HK-2 (cell line): ENCODE results near the gene MYT1.
"Not testable (repeated sequence)": the region's sequence is repeated elsewhere in the genome, so short reads cannot be mapped to it uniquely, and the experiment has no call there.

ENCODE experiments used
- DNase-seq: peaks from one replicate; pipeline ENCODE4 v3.0.0-alpha.2; 2018; ENCODE audit not compliant: unreplicated experiment

Gene MYT1

DNA sequence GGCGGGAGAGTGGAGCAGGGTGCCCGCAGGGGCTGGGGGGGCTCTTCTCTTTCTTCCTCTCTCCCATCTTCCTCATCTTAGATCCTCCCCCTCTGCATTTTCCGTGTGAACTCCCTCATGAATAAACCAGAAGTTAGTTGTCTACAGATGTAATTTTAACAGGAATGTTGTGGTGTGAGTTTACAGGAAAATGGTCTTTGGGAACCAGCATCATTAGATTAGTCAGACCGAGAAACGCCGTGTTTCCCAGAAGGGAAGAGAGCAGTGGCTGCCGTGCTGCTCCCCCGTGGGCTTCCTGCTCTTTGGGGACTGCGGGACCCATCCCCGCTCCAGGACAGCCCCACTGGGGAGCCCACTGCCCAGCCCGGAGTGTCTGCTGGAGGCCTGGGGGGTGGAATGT is 3.4 kb downstream of the MYT1 start:
- DNase-seq = no peak

DNA sequence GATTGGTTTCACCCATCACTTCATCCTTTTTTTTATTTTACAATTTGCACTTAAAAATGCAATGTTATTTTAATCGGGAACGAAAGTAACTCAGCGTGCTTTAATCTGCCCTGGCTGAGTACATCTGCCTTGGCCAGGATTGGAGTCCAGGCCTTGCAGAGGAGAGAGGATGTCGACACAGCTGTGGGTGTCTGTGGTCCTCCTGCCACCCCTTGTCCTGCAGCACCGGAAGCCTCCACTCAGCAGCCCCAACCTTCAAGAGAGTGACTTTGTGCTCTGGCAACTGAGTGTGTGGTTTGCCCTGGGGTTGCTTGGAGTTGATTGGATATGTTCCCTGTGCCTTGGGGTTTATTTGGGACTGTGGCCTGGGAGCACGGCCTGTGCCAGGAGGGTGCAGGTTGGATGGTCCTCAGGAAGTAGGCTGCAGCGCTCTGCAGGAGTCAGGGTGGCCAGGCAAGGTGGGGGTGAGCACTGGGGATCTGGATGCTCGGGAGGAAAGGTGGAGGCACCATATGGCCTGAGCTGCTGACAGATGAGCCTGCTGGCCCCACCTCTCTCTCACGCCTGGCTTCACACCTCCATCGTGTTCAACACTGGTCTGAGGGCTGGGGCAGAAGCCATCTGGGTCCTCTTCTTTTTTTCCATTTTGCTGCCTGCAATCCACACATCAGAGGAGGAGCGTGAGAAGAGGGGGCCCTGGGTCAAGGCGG is 4.3 kb downstream of the MYT1 start:
- no peak for DNase-seq

DNA sequence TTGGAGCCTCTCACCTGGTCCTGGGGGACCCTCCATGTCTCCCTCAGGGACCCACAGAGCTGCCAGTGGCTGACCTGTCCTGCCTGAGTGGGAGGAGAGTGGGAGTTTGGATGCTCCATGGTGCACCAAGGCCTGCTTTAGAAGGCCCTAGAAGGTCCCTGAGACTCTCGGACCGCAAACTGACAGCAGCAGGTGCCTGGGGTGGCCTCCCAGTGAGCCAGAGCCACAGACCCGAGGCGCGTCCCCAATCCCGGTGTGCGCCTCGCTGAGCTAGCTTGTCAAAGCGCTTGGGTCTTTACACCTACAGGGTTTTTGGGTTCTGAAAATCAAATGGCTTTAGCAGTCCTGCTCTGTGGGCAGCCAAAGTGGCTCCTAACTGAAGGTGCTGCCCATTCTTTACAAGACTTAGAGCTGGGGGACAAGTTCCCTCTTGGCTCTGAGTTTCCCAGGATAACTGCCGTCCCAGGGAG is 4.9 kb downstream of the MYT1 start:
- no peak for DNase-seq

DNA sequence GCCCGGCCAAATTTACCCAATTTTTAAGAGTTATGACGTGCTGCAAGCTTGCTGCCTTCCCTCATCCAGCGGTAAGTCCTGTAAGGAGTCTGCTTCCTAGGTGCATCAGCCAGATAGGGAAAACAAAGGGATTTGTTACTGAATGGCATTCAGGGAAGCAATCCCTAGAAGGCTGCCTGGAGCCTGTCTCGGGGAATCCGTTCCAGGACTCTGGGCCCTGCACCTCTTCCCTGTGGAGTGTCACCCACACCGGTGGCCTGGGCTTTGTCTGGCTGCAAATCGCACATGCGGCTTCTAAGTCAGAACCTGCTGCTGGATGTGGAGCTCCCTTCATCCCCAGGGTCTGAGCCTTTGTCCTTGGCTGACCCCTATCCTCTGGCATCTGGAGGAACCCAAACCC is 7.0 kb downstream of the MYT1 start:
- DNase-seq = no peak

DNA sequence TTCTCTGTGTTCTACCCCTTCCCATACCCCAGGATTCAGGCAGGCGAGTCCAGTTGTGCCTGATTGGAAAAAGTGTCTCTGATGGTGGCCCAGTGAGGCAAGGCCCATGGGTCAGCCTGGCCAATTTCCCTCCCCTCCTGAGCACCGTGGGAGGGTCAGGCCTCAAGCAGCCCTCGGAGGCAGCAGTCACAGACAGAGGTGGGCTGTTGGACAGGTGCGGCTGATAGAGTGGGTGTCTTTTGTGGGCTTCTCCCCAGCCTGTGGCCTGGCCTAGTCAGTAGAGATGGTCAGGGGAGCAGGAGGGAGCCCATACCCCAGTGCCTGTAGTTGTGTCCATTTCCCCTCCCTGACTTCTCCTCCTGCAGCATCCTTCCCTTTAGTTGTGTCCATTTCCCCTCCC is 8.9 kb downstream of the MYT1 start:
- DNase-seq = no peak

DNA sequence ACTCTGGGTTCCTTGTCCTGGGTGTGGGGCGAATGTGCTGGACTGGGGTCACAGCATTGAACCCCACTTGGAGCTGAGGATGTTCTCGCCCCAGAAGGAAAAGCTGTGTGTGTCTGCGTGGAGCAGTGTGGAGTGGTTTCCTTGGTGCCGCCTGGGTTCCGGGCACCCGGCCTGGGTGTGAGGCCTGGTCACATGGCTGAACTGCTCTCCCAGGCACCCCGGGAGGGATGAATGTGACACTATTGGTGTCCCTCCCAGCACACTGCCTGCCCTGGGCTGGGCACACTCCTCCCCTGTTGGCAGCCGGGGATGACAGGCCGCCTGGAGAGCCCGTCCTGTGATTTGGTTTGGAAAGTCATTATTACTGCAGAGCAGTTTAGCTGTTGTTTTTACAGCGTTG is 12.3 kb downstream of the MYT1 start:
- no peak for DNase-seq

DNA sequence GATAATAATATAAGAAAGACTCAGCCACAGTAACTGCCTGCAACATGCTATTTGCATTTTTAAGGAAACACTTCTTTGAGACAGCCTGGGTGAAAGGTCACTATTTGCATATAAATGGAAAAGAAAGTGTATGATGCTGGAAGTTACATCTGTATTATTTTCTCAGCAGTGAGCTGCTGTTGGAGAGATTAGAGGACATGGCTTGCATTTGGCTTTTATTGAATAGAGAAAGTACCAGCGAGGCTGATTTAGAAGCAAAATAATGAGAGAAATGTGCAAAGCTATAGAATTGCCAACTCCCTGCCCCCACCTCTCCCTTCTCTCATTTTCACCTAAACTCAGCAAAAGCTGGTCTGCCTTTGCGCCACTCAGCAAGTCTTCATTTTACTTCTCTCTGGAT is 12.7 kb downstream of the MYT1 start:
- DNase-seq = no peak

DNA sequence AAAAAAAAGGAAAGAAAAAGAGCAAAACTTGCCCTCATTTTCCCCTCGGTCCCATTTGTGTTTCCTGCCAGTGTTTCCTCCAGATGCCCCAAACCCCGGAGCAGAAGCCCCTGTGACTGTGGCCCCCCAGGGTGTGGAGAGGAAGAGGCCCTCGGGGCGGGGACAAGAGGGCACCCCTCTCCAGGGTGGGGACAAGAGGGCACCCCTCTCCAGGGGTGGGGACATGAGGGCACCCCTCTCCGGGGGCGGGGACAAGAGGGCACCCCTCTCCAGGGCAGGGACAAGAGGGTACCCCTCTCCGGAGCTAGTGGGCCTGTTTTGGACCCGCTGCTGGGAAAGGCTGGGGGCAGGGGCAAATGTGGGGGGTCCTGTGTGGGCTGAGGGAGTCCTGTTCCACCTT is 13.1 kb downstream of the MYT1 start:
- no peak for DNase-seq

DNA sequence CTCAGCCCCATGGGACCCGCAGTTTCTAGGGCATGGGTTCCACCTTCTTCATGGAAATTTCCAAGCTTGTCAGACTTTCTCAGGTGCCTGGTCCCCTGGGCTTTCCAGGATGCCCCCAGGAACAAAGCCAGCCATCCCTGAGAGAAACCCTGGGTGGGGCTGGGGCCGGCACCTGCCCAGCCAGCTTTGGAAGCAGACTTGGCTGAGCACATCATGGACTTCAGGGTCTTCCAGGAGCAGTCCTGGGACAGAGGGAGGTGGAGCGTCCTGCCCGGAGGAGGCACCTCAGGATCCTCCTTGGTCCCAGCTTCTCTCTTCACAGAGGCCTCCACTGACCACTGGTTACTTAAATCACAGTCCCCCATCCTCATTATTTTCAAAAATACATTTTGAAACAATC is 13.5 kb downstream of the MYT1 start:
- DNase-seq = no peak

DNA sequence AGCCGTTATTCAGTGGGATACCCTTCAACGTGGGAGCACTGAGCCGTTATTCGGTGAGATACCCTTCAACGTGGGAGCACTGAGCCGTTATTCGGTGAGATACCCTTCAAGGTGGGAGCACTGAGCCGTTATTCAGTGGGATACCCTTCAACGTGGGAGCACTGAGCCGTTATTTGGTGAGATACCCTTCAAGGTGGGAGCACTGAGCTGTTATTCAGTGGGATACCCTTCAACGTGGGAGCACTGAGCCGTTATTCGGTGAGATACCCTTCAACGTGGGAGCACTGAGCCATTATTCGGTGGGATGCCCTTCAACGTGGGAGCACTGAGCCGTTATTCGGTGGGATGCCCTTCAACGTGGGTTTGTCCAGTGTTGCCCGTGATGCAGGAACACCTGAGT is 14.7 kb downstream of the MYT1 start:
- not testable (repeated sequence) for DNase-seq

DNA sequence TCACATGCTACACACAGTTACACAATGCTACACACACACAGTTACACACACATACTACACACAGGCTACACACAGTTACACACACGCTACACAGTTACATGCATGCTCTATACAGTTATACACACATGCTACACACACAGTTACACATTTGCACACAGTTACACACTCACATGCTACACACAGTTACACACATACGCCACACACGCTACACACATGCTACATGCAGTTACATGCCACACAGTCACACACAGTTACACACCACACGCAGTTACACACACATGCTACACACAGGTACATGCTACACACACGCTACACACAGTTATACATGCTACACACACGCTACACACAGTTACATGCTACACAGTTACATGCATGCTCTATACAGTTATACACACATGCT is 15.6 kb downstream of the MYT1 start:
- DNase-seq = no peak

DNA sequence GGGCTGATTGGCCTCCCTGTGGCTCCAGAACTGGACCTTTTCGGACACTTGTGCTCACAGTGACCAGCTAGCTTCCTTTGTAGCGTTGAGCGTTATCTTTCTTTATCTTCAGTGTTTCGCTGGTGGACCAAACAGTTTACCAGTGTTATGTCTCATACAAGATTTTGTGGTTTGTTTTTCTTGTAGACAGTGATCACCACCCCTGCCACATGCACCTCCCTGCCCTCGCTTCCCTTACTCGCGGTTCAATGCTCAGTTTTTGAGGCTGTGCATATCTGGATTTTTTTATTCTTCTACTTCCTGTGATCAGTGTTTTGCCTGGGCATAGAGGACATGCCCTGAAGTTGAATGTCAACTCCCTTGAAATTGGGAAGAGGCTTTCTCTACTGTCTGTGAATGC is 16.4 kb downstream of the MYT1 start:
- no peak for DNase-seq

DNA sequence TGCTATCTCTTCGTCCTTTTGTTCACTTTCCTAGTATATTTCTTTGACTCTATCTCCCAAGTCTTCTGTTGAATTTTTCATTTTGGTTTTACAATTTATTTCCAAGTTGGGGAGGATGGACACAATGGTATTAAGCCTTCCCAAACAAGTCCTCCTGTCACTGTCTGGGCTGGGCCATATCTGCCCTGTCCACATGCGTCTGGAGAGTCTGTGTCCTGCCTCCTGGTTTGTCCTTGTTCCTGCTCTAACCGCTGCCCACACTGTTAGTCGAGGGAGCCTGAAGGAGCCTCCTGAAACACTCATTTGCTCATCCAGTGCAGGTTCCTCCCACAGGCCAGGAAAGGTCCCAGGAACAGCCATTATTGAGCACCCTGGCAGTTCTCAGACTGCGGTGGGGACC is 17.1 kb downstream of the MYT1 start:
- no peak for DNase-seq

DNA sequence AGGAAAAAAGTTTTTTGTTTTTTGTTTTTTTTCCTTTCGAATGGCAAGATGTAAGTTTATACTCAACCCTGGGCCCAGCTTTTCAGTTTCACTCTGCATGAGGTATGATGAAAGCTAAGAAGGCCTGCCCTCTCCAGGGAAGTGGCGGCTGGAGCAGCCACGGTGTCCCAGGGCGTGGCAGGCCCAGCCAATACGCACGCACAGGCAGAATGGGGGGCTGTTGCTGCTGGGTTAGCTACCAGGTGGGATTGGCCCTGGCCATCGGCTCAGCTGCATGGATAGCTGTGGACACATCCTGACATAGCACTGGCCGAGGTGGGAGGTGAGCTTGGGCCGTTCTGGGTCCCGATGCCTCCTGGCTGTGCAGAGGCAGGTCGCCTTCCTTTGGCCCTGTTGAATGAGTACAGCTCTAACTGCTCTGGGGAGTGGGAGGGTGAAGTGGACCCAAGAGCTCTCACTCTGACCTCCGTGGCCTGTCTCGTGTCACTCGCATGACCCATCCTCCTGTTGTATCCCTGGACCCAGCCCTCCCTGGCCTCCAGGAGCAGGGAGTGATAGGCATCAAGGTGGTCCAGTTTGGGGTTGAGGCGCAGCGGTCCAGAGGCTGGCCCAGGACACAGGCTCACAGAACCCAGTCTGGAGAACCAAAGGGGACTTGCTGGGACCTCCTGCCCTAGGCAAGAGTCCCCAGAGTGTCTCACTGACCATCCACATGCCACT is 18.1 kb downstream of the MYT1 start:
- DNase-seq = no peak

DNA sequence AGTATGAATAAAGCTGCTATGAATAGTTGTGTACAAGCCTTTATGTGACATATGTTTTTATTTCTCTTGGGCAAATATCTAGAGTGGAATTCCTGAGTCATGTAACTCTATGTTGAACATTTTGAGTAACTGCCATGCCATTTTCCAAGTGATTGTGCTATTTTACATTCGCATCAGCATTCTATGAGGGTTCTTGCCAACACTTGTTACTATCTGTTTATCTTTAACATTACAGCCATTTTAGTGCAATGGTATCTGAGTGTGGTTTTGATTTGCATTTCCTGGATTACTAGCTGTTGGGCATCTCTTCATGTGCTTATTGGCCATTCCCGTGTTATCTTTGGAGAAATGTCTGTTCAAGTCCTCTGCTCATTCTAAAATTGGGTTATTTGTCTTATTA is 19.1 kb downstream of the MYT1 start:
- no peak for DNase-seq

DNA sequence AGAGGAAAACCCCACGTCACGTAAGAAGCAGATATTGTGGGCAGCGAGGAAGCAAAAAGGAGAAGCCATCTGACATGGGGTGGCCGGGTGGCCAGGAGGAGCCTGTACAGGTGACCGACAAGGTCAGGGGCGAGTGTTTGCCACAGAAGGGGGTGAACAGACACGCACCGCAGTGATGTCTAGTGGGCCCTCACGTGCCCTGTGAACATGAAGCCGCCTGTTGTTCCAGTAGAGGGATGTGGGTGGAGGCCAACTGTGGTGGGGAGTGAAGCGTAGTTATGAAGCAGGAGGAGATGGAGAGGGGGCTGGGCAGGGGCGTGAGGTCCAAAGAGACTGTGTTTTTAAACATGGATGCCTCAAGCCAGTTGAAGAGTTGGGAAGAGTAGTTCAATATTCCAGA is 20.5 kb downstream of the MYT1 start:
- no peak for DNase-seq

DNA sequence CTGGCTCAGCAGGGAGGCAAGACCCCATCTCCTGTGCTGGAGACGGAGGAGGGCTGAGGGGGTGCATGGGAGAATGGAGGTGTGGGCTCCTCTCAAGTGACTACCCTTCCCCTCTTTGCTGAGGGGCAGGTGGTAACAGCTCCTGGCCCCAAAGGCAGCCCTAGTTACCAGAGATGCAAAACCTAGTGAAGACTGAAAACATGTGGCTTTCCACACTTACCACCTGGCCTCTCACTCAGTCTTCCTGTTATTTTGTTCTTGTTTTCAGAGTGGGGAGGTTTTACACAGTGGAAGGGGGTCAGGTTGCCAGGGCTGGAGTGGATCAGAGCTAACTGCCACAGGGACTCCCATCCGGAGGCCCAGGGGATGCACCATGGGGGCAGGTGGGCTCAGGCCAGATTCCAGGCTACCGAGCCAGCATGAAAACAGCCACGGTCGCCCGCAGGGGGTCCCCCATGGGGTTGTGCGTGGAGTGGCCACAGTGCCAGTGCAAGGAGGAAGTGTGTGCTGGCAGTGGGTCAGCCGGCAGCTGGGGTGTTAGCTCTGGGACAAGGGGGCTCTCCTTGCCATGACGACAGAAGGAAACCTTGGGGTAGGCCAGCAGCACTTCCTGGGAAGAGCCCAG is 21.1 kb downstream of the MYT1 start:
- DNase-seq = no peak

DNA sequence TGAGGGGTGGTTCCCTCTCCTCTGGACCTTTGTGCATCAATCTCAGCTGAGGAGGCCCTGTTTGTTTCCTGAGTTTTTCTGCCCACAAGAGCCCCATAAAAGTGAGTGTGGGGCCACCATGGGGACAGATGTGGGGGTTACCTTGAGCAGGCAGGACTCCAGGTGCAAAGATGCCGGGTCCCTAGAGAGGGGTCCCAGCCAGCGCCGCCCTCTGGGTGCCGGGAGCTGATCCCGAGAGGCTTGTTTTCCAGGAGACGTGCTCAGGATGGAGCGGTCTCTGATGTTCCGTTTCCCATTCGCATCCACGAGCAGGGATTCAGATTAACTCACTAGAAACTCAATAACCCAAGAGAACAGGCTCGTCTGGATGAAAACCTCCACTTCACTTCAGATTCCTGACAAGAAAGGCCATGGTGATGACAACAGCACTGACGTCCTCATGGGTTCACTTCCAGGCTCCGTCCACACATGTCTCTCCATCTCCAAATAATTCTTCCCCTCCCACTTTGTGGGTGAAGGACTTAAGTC is 21.9 kb downstream of the MYT1 start:
- no peak for DNase-seq

DNA sequence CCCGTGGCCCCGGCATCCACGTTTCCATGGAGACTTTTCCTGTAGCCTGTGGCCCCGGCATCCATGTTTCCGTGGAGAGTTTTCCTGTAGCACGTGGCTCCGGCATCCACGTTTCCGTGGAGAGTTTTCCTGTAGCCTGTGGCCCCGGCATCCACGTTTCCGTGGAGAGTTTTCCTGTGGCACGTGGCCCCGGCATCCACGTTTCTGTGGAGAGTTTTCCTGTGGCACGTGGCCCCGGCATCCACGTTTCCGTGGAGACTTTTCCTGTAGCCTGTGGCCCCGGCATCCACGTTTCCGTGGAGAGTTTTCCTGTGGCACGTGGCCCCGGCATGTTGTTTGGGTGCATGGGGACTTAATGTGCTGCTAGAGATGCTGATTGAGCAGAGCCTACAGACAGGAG is 23.0 kb downstream of the MYT1 start:
- not testable (repeated sequence) for DNase-seq

DNA sequence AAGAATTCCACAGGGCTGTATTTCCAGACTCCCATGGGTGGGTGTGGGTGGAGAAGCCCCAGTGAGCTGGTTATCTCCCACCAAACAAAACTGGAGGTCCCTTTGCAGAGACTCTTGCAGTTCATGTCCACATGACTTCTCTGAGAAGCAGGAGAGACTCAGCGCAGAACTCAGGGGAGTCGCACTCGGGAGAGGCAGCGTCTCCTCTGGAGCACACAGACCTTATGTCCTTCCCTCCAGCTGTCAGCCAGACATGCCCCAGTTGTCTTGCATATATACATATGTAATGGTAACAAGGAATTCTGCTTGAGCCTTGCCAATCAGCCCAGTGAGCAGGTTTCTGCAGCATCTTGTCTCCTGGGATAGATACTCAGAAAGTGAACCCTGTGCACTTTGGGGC is 23.8 kb downstream of the MYT1 start:
- no peak for DNase-seq

DNA sequence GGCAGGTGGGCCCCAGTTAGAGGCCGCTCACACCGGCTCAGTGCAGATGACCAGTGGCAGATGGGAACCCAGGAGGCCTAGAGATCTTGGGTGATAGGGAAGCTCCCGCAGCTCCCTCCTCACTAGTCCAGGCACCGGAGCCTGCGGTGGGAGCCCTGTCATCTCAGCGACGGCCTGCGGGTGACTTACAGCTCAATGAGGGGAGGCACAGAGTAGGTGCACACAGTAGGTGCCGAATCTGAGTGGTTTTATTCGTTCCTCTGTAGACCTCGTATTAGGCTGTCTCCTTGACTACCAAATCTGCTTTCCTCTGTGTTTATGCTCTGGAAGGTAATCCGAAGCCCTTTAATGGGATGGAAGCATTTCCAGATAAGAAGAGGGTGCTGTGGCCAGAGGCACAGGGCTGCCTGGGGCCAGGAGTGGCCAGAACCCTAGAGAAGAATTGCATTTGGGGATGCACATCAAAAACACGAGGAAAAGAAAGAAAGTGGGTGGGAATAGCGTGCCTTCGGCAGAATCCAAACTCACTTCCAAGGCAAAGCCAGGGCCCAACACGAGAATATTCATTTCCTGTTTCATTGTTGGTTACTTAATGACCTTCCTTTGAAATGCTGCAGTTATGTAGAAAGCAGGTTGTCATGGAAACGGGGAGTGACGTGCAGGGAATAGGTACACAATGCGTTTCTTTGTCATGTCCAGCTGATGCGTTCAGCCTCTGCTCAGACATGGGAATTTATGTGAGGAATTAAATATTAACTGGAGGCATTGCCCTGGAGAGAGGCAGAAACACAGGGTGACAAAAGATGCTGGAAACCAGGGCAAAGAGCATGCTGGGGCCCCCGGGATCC is 24.7 kb downstream of the MYT1 start:
- DNase-seq = peak; percentile 50

DNA sequence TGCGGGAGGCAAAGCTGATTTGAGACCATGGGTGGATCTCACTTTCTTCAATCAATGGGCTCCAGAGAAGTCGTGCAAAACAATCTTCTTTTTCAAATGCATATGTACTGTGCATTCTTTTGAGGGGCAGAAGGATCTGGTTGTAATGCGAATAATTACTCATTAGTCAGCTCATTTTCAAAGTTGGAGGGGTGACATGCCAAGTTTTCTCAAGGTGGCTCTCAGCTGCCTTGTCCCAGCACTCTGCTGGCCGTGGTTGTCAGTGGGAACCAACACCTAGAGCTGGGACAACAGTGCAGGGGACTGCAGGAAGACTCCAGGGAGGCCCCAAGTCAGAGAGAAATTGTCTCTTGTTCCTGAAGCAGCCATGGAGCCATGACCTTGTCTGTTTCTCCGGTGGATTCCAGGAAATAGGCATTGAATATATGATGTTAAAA is 25.3 kb downstream of the MYT1 start:
- no peak for DNase-seq
